ENCODE results near the gene ATP6V1C2. TPM values are rescaled to one million over a fixed set of nuclear protein-coding genes. Genes with fewer than 3 reads are reported as not detected.

ATP6V1C2 gene
- total RNA-seq, 1 donor from 2014 or later: not detected

DNA sequence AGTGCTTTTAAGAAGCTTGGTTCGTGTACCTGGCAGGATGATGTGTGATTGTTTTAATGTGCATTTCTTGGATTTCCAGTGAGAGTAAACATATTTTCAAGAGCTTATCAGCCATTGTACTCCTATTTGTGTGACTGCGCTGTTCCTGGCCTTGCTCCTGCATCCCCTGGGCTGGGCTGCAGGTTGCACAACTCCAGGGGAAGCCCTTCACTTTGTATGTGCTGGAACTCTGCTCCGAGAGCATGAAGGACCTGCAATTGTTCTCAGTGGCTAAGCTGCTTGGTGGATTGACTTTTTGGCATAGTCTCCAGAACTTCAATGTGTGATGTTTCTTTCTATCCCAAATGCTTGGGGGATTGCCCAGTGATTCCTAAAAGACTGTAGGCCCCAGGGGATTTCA is 18.8 kb downstream of the ATP6V1C2 start:
- Mint-ChIP-seq H3K27me3 (ENCODE audit: unreplicated experiment) (no peaks in the 10 kb centered on the region), H3K9me3 (ENCODE audit: unreplicated experiment) (peaks cover 1% of the 10 kb centered on the region), H3K27ac (ENCODE audit: unreplicated experiment) (no peak overlapping the region), H3K36me3 (ENCODE audit: unreplicated experiment) (no peaks in the 10 kb centered on the region), H3K4me3 (ENCODE audit: unreplicated experiment) (no peak overlapping the region), H3K4me1 (ENCODE audit: low read depth, unreplicated experiment) (no peaks in the 10 kb centered on the region)
- TF ChIP-seq, protein P1, sequence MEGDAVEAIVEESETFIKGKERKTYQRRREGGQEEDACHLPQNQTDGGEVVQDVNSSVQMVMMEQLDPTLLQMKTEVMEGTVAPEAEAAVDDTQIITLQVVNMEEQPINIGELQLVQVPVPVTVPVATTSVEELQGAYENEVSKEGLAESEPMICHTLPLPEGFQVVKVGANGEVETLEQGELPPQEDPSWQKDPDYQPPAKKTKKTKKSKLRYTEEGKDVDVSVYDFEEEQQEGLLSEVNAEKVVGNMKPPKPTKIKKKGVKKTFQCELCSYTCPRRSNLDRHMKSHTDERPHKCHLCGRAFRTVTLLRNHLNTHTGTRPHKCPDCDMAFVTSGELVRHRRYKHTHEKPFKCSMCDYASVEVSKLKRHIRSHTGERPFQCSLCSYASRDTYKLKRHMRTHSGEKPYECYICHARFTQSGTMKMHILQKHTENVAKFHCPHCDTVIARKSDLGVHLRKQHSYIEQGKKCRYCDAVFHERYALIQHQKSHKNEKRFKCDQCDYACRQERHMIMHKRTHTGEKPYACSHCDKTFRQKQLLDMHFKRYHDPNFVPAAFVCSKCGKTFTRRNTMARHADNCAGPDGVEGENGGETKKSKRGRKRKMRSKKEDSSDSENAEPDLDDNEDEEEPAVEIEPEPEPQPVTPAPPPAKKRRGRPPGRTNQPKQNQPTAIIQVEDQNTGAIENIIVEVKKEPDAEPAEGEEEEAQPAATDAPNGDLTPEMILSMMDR (IDR thresholded peaks at IDR 0.05; ENCODE audit: partially characterized antibody, unreplicated experiment): no peak
- DNase-seq: no peak

DNA sequence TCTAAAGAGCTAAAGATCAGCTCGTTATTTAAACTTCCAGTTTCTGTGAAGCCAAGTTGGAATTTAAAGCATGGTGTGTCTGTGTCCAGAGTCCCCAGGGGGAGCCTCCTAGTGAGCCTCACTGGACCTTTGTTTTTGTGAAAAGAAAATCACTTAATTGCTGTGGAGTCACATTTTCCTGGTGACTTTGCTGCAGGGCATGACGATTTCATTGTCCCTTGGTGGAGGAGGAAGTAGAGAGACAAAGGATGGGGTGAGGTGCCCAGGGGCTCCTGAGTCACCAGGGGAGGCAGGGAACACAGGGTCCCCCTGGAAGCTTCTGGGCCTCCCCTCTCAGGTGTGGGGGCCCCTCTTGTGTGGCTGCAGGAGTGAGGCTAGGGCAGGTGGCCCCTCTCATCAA is 19.7 kb downstream of the ATP6V1C2 start:
- Mint-ChIP-seq H3K9me3 (ENCODE audit: unreplicated experiment) (peaks cover 1% of the 10 kb centered on the region), H3K27me3 (ENCODE audit: unreplicated experiment) (peaks cover 1% of the 10 kb centered on the region), H3K27ac (ENCODE audit: unreplicated experiment) (no peak overlapping the region), H3K4me1 (ENCODE audit: low read depth, unreplicated experiment) (no peaks in the 10 kb centered on the region), H3K36me3 (ENCODE audit: unreplicated experiment) (no peaks in the 10 kb centered on the region), H3K4me3 (ENCODE audit: unreplicated experiment) (no peak overlapping the region)
- TF ChIP-seq, protein P1 (IDR thresholded peaks at IDR 0.05; ENCODE audit: partially characterized antibody, unreplicated experiment): no peak
- DNase-seq: no peak

DNA sequence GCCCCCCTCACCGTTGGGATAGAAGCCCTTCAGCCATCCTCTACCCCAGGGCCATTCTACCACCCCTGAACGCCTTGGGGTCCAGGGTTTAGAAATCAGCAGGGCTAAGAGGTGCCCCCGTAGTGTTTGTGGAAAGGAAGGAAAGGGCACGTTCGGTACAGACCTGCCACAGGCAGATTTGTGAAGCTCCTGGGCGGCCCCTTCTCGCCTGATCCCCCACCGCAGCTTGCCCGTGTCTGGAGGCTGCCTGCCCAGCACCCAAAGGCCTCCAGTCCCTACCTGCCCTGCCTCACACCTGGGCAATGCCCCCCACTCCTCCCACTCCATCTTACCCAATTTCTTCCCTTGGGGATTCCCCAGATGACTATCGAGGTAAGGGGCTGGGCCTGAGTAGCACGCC is 21.2 kb downstream of the ATP6V1C2 start:
- peaks cover 3% of the 10 kb centered on the region for H3K27me3 Mint-ChIP-seq (ENCODE audit: unreplicated experiment)
- H3K36me3 Mint-ChIP-seq (ENCODE audit: unreplicated experiment): no peaks in the 10 kb centered on the region
- no peak overlapping the region for H3K27ac Mint-ChIP-seq (ENCODE audit: unreplicated experiment)
- no peaks in the 10 kb centered on the region for H3K9me3 Mint-ChIP-seq (ENCODE audit: unreplicated experiment)
- TF ChIP-seq, protein P1 (IDR thresholded peaks at IDR 0.05; ENCODE audit: partially characterized antibody, unreplicated experiment): no peak
- no peak overlapping the region for H3K4me3 Mint-ChIP-seq (ENCODE audit: unreplicated experiment)
- H3K4me1 Mint-ChIP-seq (ENCODE audit: low read depth, unreplicated experiment): no peaks in the 10 kb centered on the region
- DNase-seq: no peak

DNA sequence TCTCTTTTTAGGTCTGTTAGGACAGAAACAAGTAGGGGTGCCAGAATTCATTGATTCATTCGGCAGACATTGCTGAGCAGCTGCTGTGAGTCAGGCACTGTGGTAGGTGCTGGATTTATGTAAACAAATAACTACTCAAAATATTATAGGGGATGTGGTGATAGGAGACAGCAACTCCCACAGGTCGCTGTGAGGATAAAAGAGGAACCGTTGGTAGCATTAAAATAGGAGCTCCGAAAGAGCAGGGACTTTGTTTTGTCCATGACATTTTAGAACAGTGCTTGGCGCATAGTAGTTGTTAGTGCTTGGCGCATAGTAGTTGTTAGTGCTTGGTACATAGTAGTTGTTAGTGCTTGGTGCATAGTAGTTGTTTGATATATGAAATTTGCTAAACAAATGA is 29.2 kb downstream of the ATP6V1C2 start:
- peaks cover 2% of the 10 kb centered on the region for H3K27me3 Mint-ChIP-seq (ENCODE audit: unreplicated experiment)
- TF ChIP-seq, protein P1 (IDR thresholded peaks at IDR 0.05; ENCODE audit: partially characterized antibody, unreplicated experiment): no peak
- no peaks in the 10 kb centered on the region for H3K4me1 Mint-ChIP-seq (ENCODE audit: low read depth, unreplicated experiment)
- no peak overlapping the region for H3K4me3 Mint-ChIP-seq (ENCODE audit: unreplicated experiment)
- no peaks in the 10 kb centered on the region for H3K9me3 Mint-ChIP-seq (ENCODE audit: unreplicated experiment)
- H3K27ac Mint-ChIP-seq (ENCODE audit: unreplicated experiment): no peak overlapping the region
- DNase-seq: no peak
- H3K36me3 Mint-ChIP-seq (ENCODE audit: unreplicated experiment): no peaks in the 10 kb centered on the region

DNA sequence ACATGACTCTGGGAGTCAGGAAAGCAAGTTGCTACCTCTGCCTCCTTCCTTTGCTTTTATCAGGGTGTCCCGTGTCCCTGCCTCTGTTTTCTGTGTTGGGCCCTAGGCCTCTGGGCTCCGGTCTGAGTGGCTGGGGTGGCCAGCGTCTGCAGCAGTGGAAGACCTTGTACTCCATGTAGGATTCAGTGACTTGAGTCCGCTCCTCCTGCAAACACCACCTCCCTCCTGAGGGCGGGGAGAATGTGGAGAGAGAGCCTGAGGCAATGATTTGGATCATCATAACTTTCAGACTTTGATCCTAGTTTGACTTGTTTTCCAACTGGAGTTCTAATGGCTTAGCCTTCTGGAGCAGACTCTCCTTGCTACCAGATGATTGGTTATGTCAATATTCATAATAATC is 30.8 kb downstream of the ATP6V1C2 start:
- TF ChIP-seq, protein P1 (IDR thresholded peaks at IDR 0.05; ENCODE audit: partially characterized antibody, unreplicated experiment): no peak
- Mint-ChIP-seq H3K9me3 (ENCODE audit: unreplicated experiment) (no peaks in the 10 kb centered on the region), H3K4me3 (ENCODE audit: unreplicated experiment) (no peak overlapping the region), H3K4me1 (ENCODE audit: low read depth, unreplicated experiment) (no peaks in the 10 kb centered on the region), H3K27me3 (ENCODE audit: unreplicated experiment) (peaks cover 2% of the 10 kb centered on the region), H3K36me3 (ENCODE audit: unreplicated experiment) (no peaks in the 10 kb centered on the region), H3K27ac (ENCODE audit: unreplicated experiment) (no peak overlapping the region)
- no peak for DNase-seq
